ENCODE results near the gene C6orf47.

Gene C6orf47

GRCh38 chr6:31609519-31610406, 50.8 kb downstream of the C6orf47 start:
- DNase-seq (ENCODE audit: low spot score): no peak
- TF ChIP-seq CTCF (IDR thresholded peaks at IDR 0.05; ENCODE audit: extremely low read depth, missing control alignments): no peak

All from GM20000 (cell line).